ENCODE results near the gene EVI5L.

The EVI5L gene

GRCh38 chr19:7869453-7869909, 39.5 kb downstream of the EVI5L start:
- Histone ChIP-seq H4K20me1 (ENCODE audit: control insufficient read depth, insufficient read depth, low read depth, low read length) (no peaks in the 10 kb centered on the region), H3K4me1 (ENCODE audit: control insufficient read depth, low read length) (peaks cover 44% of the 10 kb centered on the region), H3K27me3 (ENCODE audit: control insufficient read depth, low read length) (peaks cover 20% of the 10 kb centered on the region), H3K79me2 (ENCODE audit: control insufficient read depth, low read length) (no peaks in the 10 kb centered on the region), H3K9me3 (ENCODE audit: control insufficient read depth, insufficient read depth, low read length) (no peaks in the 10 kb centered on the region; the same call in 1 of the 2 replicates), H3F3A (ENCODE audit: control insufficient read depth, insufficient read depth) (peaks cover 9% of the 10 kb centered on the region), H3K4me3 (ENCODE audit: low read length) (peak overlapping the region; percentile 75), H3K4me2 (ENCODE audit: low read length) (peak overlapping the region; percentile 99), H3K9me2 (replicated peaks; ENCODE audit: control insufficient read depth, low read length) (no peaks in the 10 kb centered on the region), H3K27ac (ENCODE audit: low read depth, low read length) (no peak overlapping the region), H3K36me3 (ENCODE audit: control insufficient read depth, low read length) (no peaks in the 10 kb centered on the region)
- TF ChIP-seq CTCF (IDR thresholded peaks at IDR 0.05; ENCODE audit: low read depth, low read length, poor library complexity, severe bottlenecking) (no peak), EZH2phosphoT487 (IDR thresholded peaks at IDR 0.05; ENCODE audit: borderline replicate concordance, low read length) (no peak)

GRCh38 chr19:7869910-7870511, 40.0 kb downstream of the EVI5L start:
- peaks cover 9% of the 10 kb centered on the region for H3F3A ChIP-seq (ENCODE audit: control insufficient read depth, insufficient read depth)

GRCh38 chr19:7870571-7871436, 40.8 kb downstream of the EVI5L start:
- H3K4me2 ChIP-seq (ENCODE audit: low read length) = peak overlapping the region; percentile 64
- no peaks in the 10 kb centered on the region for H3K79me2 ChIP-seq (ENCODE audit: control insufficient read depth, low read length)
- no peaks in the 10 kb centered on the region; the same call in 1 of the 2 replicates for H3K9me3 ChIP-seq (ENCODE audit: control insufficient read depth, insufficient read depth, low read length)
- peaks cover 47% of the 10 kb centered on the region for H3K4me1 ChIP-seq (ENCODE audit: control insufficient read depth, low read length)
- peaks cover 20% of the 10 kb centered on the region for H3K27me3 ChIP-seq (ENCODE audit: control insufficient read depth, low read length)
- H4K20me1 ChIP-seq (ENCODE audit: control insufficient read depth, insufficient read depth, low read depth, low read length) = no peaks in the 10 kb centered on the region
- H3F3A ChIP-seq (ENCODE audit: control insufficient read depth, insufficient read depth) = peaks cover 9% of the 10 kb centered on the region
- TF ChIP-seq EZH2phosphoT487 (IDR thresholded peaks at IDR 0.05; ENCODE audit: borderline replicate concordance, low read length) (no peak), CTCF (IDR thresholded peaks at IDR 0.05; ENCODE audit: low read depth, low read length, poor library complexity, severe bottlenecking) (no peak)
- no peaks in the 10 kb centered on the region for H3K36me3 ChIP-seq (ENCODE audit: control insufficient read depth, low read length)
- H3K27ac ChIP-seq (ENCODE audit: low read depth, low read length) = no peak overlapping the region
- no peaks in the 10 kb centered on the region for H3K9me2 ChIP-seq (replicated peaks; ENCODE audit: control insufficient read depth, low read length)
- no peak overlapping the region for H3K4me3 ChIP-seq (ENCODE audit: low read length)

More at GRCh38 chr19:7869910-7870511, 40.0 kb downstream of the EVI5L start:
- Histone ChIP-seq H4K20me1 (ENCODE audit: control insufficient read depth, insufficient read depth, low read depth, low read length) (no peaks in the 10 kb centered on the region), H3K9me2 (replicated peaks; ENCODE audit: control insufficient read depth, low read length) (no peaks in the 10 kb centered on the region), H3K79me2 (ENCODE audit: control insufficient read depth, low read length) (no peaks in the 10 kb centered on the region), H3K36me3 (ENCODE audit: control insufficient read depth, low read length) (no peaks in the 10 kb centered on the region), H3K4me2 (ENCODE audit: low read length) (peak overlapping the region; percentile 99), H3K9me3 (ENCODE audit: control insufficient read depth, insufficient read depth, low read length) (no peaks in the 10 kb centered on the region; the same call in 1 of the 2 replicates), H3K4me1 (ENCODE audit: control insufficient read depth, low read length) (peaks cover 47% of the 10 kb centered on the region), H3K4me3 (ENCODE audit: low read length) (peak overlapping the region; percentile 75), H3K27me3 (ENCODE audit: control insufficient read depth, low read length) (peaks cover 24% of the 10 kb centered on the region), H3K27ac (ENCODE audit: low read depth, low read length) (no peak overlapping the region)
- TF ChIP-seq CTCF (IDR thresholded peaks at IDR 0.05; ENCODE audit: low read depth, low read length, poor library complexity, severe bottlenecking) (no peak), EZH2phosphoT487 (IDR thresholded peaks at IDR 0.05; ENCODE audit: borderline replicate concordance, low read length) (no peak)
